Mucosa of stomach (tissue), 1 donor: ENCODE results near the gene MTFR2.

Source experiments
- H3K27me3 ChIP-seq: one replicate; pipeline ENCODE4 v1.7.0; 2013; ENCODE audit warnings: mild to moderate bottlenecking, low read length; ENCODE audit not compliant: control insufficient read depth, insufficient read depth
- H3K36me3 ChIP-seq: one replicate; pipeline ENCODE4 v1.7.0; 2013; ENCODE audit warnings: low read length; ENCODE audit not compliant: control insufficient read depth, insufficient read depth
- H3K4me1 ChIP-seq: one replicate; pipeline ENCODE4 v1.7.0; 2013; ENCODE audit warnings: mild to moderate bottlenecking, low read length; ENCODE audit not compliant: control insufficient read depth, insufficient read depth
- H3K4me3 ChIP-seq: one replicate; pipeline ENCODE4 v1.7.0; 2013; ENCODE audit warnings: low read length
- H3K9ac ChIP-seq: one replicate; pipeline ENCODE4 v1.7.0; 2013; ENCODE audit warnings: mild to moderate bottlenecking, low read length, moderate library complexity
- H3K9me3 ChIP-seq: one replicate; pipeline ENCODE4 v1.7.0; 2013; ENCODE audit warnings: mild to moderate bottlenecking, low read length, moderate library complexity; ENCODE audit not compliant: control insufficient read depth
- donor health status: Pancreatic carcinoma.

Gene MTFR2

DNA sequence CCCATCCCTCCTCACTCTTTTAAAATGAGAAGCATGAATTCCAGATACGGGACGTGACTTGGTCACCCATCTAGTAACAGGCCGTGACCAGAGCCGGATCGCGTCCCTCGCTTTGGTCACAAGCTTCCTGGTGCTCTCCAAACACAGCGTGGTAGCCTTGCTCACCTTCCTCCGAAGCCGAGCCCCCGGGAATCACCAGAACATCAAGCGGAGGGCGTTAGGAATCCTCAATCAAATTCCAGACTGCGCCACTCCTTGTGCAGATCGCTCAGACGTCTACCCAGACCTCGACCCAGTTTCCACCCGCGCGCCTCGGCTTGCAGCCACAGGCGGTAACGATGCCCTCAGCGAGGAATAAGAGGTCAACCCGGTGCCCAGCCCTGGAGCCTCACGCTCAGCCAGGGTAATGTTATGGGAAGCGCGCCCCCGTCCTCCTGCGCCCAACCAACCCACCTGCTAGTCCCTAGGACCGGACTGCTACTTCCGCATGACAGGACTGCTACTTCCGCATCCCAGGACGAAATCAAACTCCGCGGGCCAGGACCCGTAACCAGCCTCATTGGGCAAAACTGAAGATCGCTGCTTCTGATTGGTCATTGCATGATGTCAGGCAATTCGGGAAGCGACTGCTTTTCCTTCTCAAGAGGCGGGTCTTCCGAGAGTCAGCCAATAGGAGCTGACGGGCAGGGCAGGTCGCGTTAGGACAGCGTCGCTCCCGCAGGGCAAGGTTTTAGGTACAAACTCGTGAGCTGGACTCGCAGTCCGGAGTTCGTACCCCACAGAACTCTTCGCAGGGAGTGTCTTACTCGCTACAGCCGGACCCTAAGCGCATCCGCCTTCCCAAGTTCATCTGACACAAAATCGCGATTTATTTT is at the start of gene MTFR2:
Gene MTFR2 (minus strand): TSS at position 501 of the 875 bp plus-strand sequence. CDS start 1,212 bp downstream, outside the sequence.
- H3K4me3 ChIP-seq = peak within 1 kb of the TSS; percentile 86
- no peaks in the 10 kb centered on the region for H3K9me3 ChIP-seq
- no peaks in the 10 kb centered on the region for H3K4me1 ChIP-seq
- H3K9ac ChIP-seq = peak within 1 kb of the TSS; percentile 46
- no peaks in the 10 kb centered on the region for H3K27me3 ChIP-seq
- H3K36me3 ChIP-seq = no peaks in the 10 kb centered on the region

GRCh38 chr6:136294621-136295020 is 44.5 kb upstream of the MTFR2 start:
- Histone ChIP-seq H3K27me3 (no peaks in the 10 kb centered on the region), H3K36me3 (no peaks in the 10 kb centered on the region), H3K9ac (no peak overlapping the region), H3K4me1 (peaks cover 10% of the 10 kb centered on the region), H3K9me3 (no peaks in the 10 kb centered on the region), H3K4me3 (no peak overlapping the region)

- no peaks in the 10 kb centered on the region for H3K27me3 ChIP-seq
- H3K4me3 ChIP-seq = peak overlapping the region; percentile 44
Measured at GRCh38 chr6:136290410-136291010, 40.4 kb upstream of the MTFR2 start.

DNA sequence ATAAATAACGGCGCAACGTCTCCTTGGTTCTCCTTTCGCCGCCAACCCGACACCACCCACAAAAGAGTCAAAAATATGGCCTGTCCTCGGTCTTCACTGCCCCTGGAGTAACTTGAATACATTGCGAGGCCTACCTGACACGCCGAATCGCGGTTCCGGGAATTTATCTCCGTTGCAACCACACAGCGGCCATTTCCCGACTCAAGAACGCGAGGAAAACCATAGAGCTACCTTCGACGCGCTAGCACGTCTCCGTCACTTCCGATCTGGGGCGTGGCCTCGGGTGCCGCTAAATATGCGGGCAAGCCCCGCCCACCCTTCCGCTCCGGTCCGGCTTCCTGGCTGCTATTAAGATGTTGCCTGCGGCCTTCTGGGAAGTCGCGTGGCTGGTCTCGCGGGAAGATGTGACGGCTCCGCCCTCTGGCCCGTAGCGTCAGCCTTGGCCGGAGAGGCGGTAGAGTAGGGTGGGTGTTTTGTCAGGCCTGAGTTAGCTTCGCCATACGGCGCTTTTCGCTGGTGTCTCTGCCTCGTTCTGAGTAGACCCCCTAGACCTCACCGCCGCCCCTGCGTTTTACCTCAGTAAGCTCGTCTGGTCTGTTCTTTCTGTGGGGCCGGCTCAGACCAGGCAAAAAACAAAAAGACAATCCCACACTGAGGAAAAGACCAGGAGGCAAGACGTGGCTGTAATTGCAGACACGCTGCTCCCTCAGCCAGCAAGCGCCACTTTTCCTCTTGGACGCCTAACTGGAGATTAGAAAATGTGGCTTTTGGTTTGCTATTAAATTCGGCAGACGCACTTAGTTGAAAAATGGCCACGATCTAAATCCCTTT is 39.7 kb upstream of the MTFR2 start, which contains the start of gene BCLAF1:
Gene BCLAF1 (minus strand): TSS at position 268 of the 831 bp plus-strand sequence. CDS start 9,980 bp downstream, outside the sequence.
- Histone ChIP-seq H3K9ac (peak within 1 kb of the TSS; percentile 99), H3K36me3 (no peaks in the 10 kb centered on the region), H3K4me3 (peak within 1 kb of the TSS; percentile 44), H3K9me3 (no peaks in the 10 kb centered on the region), H3K27me3 (no peaks in the 10 kb centered on the region), H3K4me1 (peaks cover 15% of the 10 kb centered on the region)

More at GRCh38 chr6:136290410-136291010, 40.4 kb upstream of the MTFR2 start:
- Histone ChIP-seq H3K9ac (peak overlapping the region; percentile 99), H3K36me3 (no peaks in the 10 kb centered on the region), H3K9me3 (no peaks in the 10 kb centered on the region), H3K4me1 (peaks cover 10% of the 10 kb centered on the region)

- Histone ChIP-seq H3K4me3 (peak overlapping the region; percentile 44), H3K4me1 (peaks cover 21% of the 10 kb centered on the region), H3K9ac (peak overlapping the region; percentile 99), H3K36me3 (no peaks in the 10 kb centered on the region), H3K9me3 (no peaks in the 10 kb centered on the region), H3K27me3 (no peaks in the 10 kb centered on the region)
Measured at GRCh38 chr6:136289327-136289578, 39.1 kb upstream of the MTFR2 start.

- Histone ChIP-seq H3K36me3 (no peaks in the 10 kb centered on the region), H3K4me1 (peaks cover 23% of the 10 kb centered on the region), H3K27me3 (no peaks in the 10 kb centered on the region), H3K4me3 (peak overlapping the region; percentile 44), H3K9me3 (no peaks in the 10 kb centered on the region), H3K9ac (peak overlapping the region; percentile 99)
Measured at GRCh38 chr6:136288566-136289326, 38.6 kb upstream of the MTFR2 start.

DNA sequence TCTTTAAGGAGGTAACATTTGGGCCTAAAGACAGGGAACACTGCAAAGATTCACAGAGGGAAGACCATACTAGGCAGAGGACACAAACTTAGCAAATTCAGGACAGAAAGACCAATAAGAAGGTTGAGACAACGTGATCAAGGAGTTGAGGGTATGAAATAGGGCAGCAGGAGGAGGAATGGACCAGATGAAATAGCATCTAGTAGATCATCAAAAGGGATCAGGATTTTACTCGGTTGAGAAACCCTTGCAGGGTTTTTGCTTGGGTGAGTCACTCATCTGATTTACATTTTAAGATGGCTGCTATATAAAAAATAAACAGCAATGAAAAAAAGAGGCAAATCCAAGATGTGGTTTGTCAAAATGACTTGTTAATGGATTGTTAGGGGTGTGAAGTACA is 34.8 kb upstream of the MTFR2 start:
- Histone ChIP-seq H3K4me3 (no peak overlapping the region), H3K27me3 (no peaks in the 10 kb centered on the region), H3K9me3 (no peaks in the 10 kb centered on the region), H3K9ac (no peak overlapping the region), H3K36me3 (no peaks in the 10 kb centered on the region), H3K4me1 (peaks cover 33% of the 10 kb centered on the region)

DNA sequence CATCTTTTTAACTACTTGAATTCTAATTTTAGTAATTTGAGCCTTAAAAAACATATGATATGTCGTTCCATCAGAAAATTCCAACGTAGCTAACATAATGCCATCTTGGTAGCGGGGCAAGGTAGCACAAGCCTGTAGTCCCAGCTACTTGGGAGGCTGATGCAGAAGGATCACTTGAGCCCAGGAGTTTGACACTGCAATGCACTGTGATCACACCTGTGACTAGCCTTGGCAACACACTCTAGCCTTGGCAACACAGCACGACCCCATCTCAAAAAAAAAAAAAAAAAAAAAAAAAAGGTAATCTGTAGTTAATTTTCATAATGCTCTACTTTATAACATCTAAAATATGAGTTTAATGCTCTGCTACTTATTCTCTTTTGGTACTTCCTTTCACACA is 32.8 kb upstream of the MTFR2 start:
- no peaks in the 10 kb centered on the region for H3K9me3 ChIP-seq
- peaks cover 34% of the 10 kb centered on the region for H3K4me1 ChIP-seq
- no peaks in the 10 kb centered on the region for H3K36me3 ChIP-seq
- H3K9ac ChIP-seq = no peak overlapping the region
- no peak overlapping the region for H3K4me3 ChIP-seq
- H3K27me3 ChIP-seq = no peaks in the 10 kb centered on the region

GRCh38 chr6:136280032-136280609 is 30.0 kb upstream of the MTFR2 start:
- no peaks in the 10 kb centered on the region for H3K9me3 ChIP-seq
- no peaks in the 10 kb centered on the region for H3K27me3 ChIP-seq
- no peaks in the 10 kb centered on the region for H3K36me3 ChIP-seq
- peaks cover 37% of the 10 kb centered on the region for H3K4me1 ChIP-seq
- H3K9ac ChIP-seq = no peak overlapping the region
- no peak overlapping the region for H3K4me3 ChIP-seq

- H3K27me3 ChIP-seq = no peaks in the 10 kb centered on the region
- no peak overlapping the region for H3K9ac ChIP-seq
- peaks cover 5% of the 10 kb centered on the region for H3K36me3 ChIP-seq
- peaks cover 6% of the 10 kb centered on the region for H3K4me1 ChIP-seq
- H3K4me3 ChIP-seq = no peak overlapping the region
- no peaks in the 10 kb centered on the region for H3K9me3 ChIP-seq
Measured at GRCh38 chr6:136274062-136274461, 24.0 kb upstream of the MTFR2 start.

DNA sequence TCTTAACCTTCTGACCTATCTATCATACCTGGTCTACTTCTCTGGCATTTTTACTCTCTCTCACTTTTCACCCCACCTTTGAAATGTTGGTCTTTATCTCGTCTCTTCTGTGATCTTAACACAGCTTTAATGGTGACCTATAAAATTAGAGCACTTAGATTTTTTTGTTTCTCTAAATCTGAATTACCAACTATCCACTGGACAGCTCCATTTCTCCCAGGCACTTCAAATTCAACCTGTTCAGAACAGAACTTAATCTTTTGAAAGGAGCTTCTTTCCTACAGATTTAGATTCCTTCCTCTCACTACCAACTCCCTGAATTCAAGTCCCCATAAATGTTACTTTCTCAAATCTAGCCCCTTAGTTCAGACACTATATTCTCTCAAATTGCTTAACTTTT is 15.0 kb upstream of the MTFR2 start:
- no peak overlapping the region for H3K4me3 ChIP-seq
- H3K9ac ChIP-seq = no peak overlapping the region
- no peaks in the 10 kb centered on the region for H3K4me1 ChIP-seq
- no peaks in the 10 kb centered on the region for H3K27me3 ChIP-seq
- peaks cover 6% of the 10 kb centered on the region for H3K36me3 ChIP-seq
- no peaks in the 10 kb centered on the region for H3K9me3 ChIP-seq
